ENCODE measurements around the gene EMILIN1.
A peak's percentile ranks its signal among the peaks of the same experiment; 100 is the strongest.

EMILIN1 gene

GRCh38 chr2:27059141-27059820 is 19.1 kb upstream of the EMILIN1 start:
- Histone ChIP-seq H3K9me3 (ENCODE audit: insufficient read depth, low read depth, low read length) (no peaks in the 10 kb centered on the region), H3K27me3 (ENCODE audit: insufficient read depth, low read length) (no peaks in the 10 kb centered on the region), H3K27ac (ENCODE audit: low read length) (no peak overlapping the region), H3K9ac (ENCODE audit: low read depth, low read length) (no peak overlapping the region), H3K4me3 (ENCODE audit: low read length) (no peak overlapping the region), H3K4me1 (ENCODE audit: insufficient read depth, low read length) (no peaks in the 10 kb centered on the region), H3K36me3 (ENCODE audit: insufficient read depth, low read depth, low read length) (peaks cover 69% of the 10 kb centered on the region)

DNA sequence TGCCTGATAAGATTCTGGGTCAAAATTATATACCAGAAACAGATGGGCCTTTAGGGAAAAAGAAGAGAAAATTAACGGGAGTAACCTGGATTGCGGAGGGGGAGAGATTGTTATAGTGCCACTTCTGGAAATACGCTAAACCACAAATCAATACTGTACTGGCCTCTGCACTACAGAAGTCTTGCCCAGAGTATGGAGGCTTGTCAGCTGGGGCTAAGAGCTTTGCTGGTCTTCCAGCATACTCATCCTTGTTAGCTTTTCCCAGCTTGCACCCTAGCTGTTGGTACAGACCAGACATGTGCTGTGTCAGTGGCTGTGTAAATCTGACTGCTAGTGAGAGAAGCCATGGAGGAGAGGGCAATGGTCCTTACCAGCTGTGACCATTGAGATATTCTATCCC is 18.1 kb upstream of the EMILIN1 start:
- H3K9ac ChIP-seq (ENCODE audit: low read depth, low read length) = no peak overlapping the region
- H3K4me1 ChIP-seq (ENCODE audit: insufficient read depth, low read length) = no peaks in the 10 kb centered on the region
- no peaks in the 10 kb centered on the region for H3K27me3 ChIP-seq (ENCODE audit: insufficient read depth, low read length)
- peaks cover 61% of the 10 kb centered on the region for H3K36me3 ChIP-seq (ENCODE audit: insufficient read depth, low read depth, low read length)
- no peak overlapping the region for H3K27ac ChIP-seq (ENCODE audit: low read length)
- no peak overlapping the region for H3K4me3 ChIP-seq (ENCODE audit: low read length)
- H3K9me3 ChIP-seq (ENCODE audit: insufficient read depth, low read depth, low read length) = no peaks in the 10 kb centered on the region

DNA sequence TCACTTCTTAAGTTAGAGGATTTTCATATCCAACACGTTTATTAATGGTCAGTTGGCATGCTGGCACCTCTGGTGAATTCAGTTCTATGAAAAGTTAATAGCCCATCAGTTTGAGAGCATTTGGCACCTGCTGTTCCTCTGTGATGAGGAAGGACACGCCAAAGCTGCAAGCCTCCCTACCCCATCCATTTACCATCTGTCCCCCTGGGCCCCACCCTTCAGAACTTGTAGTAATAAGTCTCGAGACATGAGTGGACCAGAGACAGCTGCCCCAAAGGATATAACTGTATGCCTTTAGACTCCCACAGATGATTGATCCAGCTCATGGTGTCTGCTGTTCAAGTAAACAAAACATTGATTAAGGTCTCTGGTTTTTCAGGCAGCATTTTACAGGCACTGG is 13.3 kb upstream of the EMILIN1 start:
- Histone ChIP-seq H3K9me3 (ENCODE audit: insufficient read depth, low read depth, low read length) (no peaks in the 10 kb centered on the region), H3K4me1 (ENCODE audit: insufficient read depth, low read length) (peaks cover under 1% of the 10 kb centered on the region; the same call in 1 of the 2 replicates), H3K4me3 (ENCODE audit: low read length) (no peak overlapping the region), H3K9ac (ENCODE audit: low read depth, low read length) (no peak overlapping the region), H3K36me3 (ENCODE audit: insufficient read depth, low read depth, low read length) (peaks cover 50% of the 10 kb centered on the region), H3K27me3 (ENCODE audit: insufficient read depth, low read length) (no peaks in the 10 kb centered on the region), H3K27ac (ENCODE audit: low read length) (no peak overlapping the region)

- Histone ChIP-seq H3K9me3 (ENCODE audit: insufficient read depth, low read depth, low read length) (no peaks in the 10 kb centered on the region), H3K27ac (ENCODE audit: low read length) (no peak overlapping the region), H3K4me1 (ENCODE audit: insufficient read depth, low read length) (peaks cover 4% of the 10 kb centered on the region; the same call in 1 of the 2 replicates), H3K4me3 (ENCODE audit: low read length) (no peak overlapping the region), H3K36me3 (ENCODE audit: insufficient read depth, low read depth, low read length) (peaks cover 46% of the 10 kb centered on the region), H3K27me3 (ENCODE audit: insufficient read depth, low read length) (no peaks in the 10 kb centered on the region), H3K9ac (ENCODE audit: low read depth, low read length) (no peak overlapping the region)
Measured at GRCh38 chr2:27067385-27067784, 11.0 kb upstream of the EMILIN1 start.

DNA sequence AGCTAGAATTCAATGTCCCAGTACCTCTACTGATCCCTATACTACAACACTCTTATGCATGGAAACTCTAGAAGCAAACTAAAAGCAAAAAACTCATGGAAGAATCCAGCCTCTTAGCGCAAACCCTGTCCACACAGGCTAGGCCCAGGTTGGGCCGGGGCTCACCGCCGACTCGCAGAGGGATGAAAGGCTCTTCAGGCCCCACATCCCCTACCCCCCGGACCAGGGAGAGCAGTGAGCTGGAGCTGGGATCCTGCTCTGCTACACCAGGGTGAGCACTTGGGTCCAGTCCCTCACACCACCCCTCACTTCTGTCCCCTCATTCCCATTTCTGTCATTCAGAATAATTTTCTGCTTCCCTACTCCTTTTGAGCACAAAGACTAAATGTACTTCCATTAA is 9.0 kb upstream of the EMILIN1 start:
- H3K36me3 ChIP-seq (ENCODE audit: insufficient read depth, low read depth, low read length) = peaks cover 40% of the 10 kb centered on the region
- H3K9me3 ChIP-seq (ENCODE audit: insufficient read depth, low read depth, low read length) = no peaks in the 10 kb centered on the region
- H3K4me3 ChIP-seq (ENCODE audit: low read length) = no peak overlapping the region
- no peak overlapping the region for H3K27ac ChIP-seq (ENCODE audit: low read length)
- H3K27me3 ChIP-seq (ENCODE audit: insufficient read depth, low read length) = no peaks in the 10 kb centered on the region
- H3K4me1 ChIP-seq (ENCODE audit: insufficient read depth, low read length) = peaks cover 7% of the 10 kb centered on the region; the same call in 1 of the 2 replicates
- H3K9ac ChIP-seq (ENCODE audit: low read depth, low read length) = no peak overlapping the region

DNA sequence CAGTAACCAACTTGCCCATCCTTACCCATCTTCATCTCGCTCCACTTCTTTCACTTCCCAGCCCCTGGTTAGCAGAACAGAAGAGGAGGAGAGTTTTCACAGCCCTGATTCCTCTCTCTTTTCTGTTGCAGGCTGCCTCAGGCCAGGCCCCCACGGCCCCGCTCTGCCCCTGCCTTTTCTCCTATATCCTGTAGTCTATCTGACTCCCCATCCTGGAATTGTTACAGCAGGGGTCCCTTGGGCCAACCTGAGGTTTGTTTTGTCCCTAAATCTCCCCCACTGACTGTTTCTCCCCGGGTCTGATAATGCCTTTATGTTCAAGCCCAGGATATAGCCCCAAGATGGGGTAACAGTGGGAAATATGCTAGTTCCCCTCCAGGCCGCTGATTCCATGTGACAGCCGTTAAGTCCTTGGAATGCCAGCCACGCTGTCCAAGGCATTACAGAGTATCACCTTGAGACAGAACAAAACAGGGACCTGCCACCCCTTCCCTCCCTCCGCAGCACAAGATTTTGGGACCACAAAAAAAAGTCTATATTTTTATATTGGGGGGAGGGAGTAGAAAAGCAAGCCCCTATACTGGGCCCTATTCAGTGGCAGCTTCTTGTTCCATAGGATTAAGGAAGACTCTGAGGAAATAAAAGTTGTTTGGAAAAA is 8.3 kb upstream of the EMILIN1 start:
- no peaks in the 10 kb centered on the region for H3K27me3 ChIP-seq (ENCODE audit: insufficient read depth, low read length)
- H3K4me3 ChIP-seq (ENCODE audit: low read length) = peak overlapping the region; percentile 99
- H3K9me3 ChIP-seq (ENCODE audit: insufficient read depth, low read depth, low read length) = no peaks in the 10 kb centered on the region
- H3K36me3 ChIP-seq (ENCODE audit: insufficient read depth, low read depth, low read length) = peaks cover 39% of the 10 kb centered on the region
- peak overlapping the region; percentile 94; the same call in 1 of the 2 replicates for H3K9ac ChIP-seq (ENCODE audit: low read depth, low read length)
- no peak overlapping the region for H3K27ac ChIP-seq (ENCODE audit: low read length)
- peaks cover 7% of the 10 kb centered on the region; the same call in 1 of the 2 replicates for H3K4me1 ChIP-seq (ENCODE audit: insufficient read depth, low read length)

GRCh38 chr2:27070653-27071276 is 7.7 kb upstream of the EMILIN1 start:
- peak overlapping the region; percentile 18 for H3K27ac ChIP-seq (ENCODE audit: low read length)
- H3K4me3 ChIP-seq (ENCODE audit: low read length) = peak overlapping the region; percentile 99
- H3K4me1 ChIP-seq (ENCODE audit: insufficient read depth, low read length) = peaks cover 7% of the 10 kb centered on the region; the same call in 1 of the 2 replicates
- peak overlapping the region; percentile 94 for H3K9ac ChIP-seq (ENCODE audit: low read depth, low read length)
- no peaks in the 10 kb centered on the region for H3K9me3 ChIP-seq (ENCODE audit: insufficient read depth, low read depth, low read length)
- peaks cover 33% of the 10 kb centered on the region for H3K36me3 ChIP-seq (ENCODE audit: insufficient read depth, low read depth, low read length)
- H3K27me3 ChIP-seq (ENCODE audit: insufficient read depth, low read length) = no peaks in the 10 kb centered on the region

- Histone ChIP-seq H3K4me1 (ENCODE audit: insufficient read depth, low read length) (peaks cover 7% of the 10 kb centered on the region; the same call in 1 of the 2 replicates), H3K27me3 (ENCODE audit: insufficient read depth, low read length) (no peaks in the 10 kb centered on the region), H3K36me3 (ENCODE audit: insufficient read depth, low read depth, low read length) (peaks cover 33% of the 10 kb centered on the region), H3K4me3 (ENCODE audit: low read length) (peak within 1 kb of the TSS; percentile 99), H3K9ac (ENCODE audit: low read depth, low read length) (peak within 1 kb of the TSS; percentile 94), H3K9me3 (ENCODE audit: insufficient read depth, low read depth, low read length) (no peaks in the 10 kb centered on the region), H3K27ac (ENCODE audit: low read length) (peak within 1 kb of the TSS; percentile 85)
Measured at GRCh38 chr2:27071277-27071989, 7.0 kb upstream of the EMILIN1 start, which contains the start of gene OST4. OST4 (minus strand) TSS chr2:27071654.

DNA sequence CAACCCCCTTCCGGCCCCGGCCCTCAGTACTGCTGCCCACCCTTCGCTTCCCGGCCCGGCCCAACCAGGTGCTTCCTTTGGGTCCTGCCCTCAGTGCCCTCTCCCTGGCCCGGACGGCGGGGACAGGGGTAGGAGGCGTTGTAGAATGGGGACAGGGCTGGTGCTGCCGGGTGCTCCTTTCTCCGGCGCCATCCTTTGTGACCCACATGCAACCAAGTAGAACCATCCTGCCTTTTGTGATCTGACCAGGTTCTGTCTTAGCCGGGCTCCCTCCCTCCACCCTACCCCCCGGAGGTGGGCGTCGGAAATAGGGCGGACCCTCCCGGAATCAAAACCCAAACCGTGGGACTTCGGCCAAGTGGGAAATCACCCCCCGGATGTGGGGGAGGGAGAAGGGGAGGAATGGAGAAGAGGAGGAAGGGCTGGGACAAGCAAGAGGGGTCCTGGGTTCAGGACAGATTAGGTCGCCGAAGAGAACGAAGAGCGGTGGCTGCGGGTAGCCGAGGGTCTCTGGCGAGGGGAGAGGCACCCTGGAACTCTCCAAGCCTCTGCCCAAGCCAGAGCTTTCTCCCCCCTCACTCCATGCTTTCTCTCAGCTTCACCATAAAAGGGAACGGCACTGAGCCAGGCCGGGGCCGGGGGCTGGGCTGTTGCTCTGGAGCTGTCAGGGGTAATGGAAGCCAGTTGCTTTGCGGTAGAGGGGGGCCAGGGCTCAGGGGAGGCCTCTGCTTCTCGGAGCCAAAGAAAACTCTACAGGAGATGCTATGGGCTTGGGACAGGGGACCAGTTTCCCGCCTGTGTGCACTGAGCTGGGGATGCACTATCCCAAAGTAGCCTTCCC is 6.2 kb upstream of the EMILIN1 start:
- peak overlapping the region; percentile 99 for H3K4me3 ChIP-seq (ENCODE audit: low read length)
- H3K4me1 ChIP-seq (ENCODE audit: insufficient read depth, low read length) = peaks cover 7% of the 10 kb centered on the region; the same call in 1 of the 2 replicates
- H3K9ac ChIP-seq (ENCODE audit: low read depth, low read length) = peak overlapping the region; percentile 92; the same call in 1 of the 2 replicates
- no peaks in the 10 kb centered on the region for H3K9me3 ChIP-seq (ENCODE audit: insufficient read depth, low read depth, low read length)
- H3K27me3 ChIP-seq (ENCODE audit: insufficient read depth, low read length) = no peaks in the 10 kb centered on the region
- peak overlapping the region; percentile 85 for H3K27ac ChIP-seq (ENCODE audit: low read length)
- peaks cover 32% of the 10 kb centered on the region for H3K36me3 ChIP-seq (ENCODE audit: insufficient read depth, low read depth, low read length)

- Histone ChIP-seq H3K27ac (ENCODE audit: low read length) (no peak overlapping the region), H3K4me1 (ENCODE audit: insufficient read depth, low read length) (peaks cover 7% of the 10 kb centered on the region; the same call in 1 of the 2 replicates)
Measured at GRCh38 chr2:27072920-27073319, 5.5 kb upstream of the EMILIN1 start.

More at GRCh38 chr2:27072920-27073319, 5.5 kb upstream of the EMILIN1 start:
- H3K9me3 ChIP-seq (ENCODE audit: insufficient read depth, low read depth, low read length) = no peaks in the 10 kb centered on the region
- H3K4me3 ChIP-seq (ENCODE audit: low read length) = peak overlapping the region; percentile 99; the same call in 1 of the 2 replicates
- peaks cover 25% of the 10 kb centered on the region for H3K36me3 ChIP-seq (ENCODE audit: insufficient read depth, low read depth, low read length)
- no peaks in the 10 kb centered on the region for H3K27me3 ChIP-seq (ENCODE audit: insufficient read depth, low read length)
- H3K9ac ChIP-seq (ENCODE audit: low read depth, low read length) = peak overlapping the region; percentile 92; the same call in 1 of the 2 replicates
